T-helper 2 cell treated with Interferon-gamma antibody and Interleukin-4, amounts not matched to agents 5 μg/mL and 100 μg/mL, for 36 hours (primary cell): ENCODE measurements around the gene GPT2.

Experiments
- DNase-seq: peaks from one replicate; pipeline ENCODE4 v3.0.0; 2021; ENCODE audit warnings: low spot score
- H3K27ac Mint-ChIP-seq: one replicate; pipeline ENCODE4 v1.8.0; 2021; ENCODE audit warnings: mild to moderate bottlenecking, mixed read lengths
- H3K27me3 Mint-ChIP-seq: one replicate; pipeline ENCODE4 v1.8.0; 2021; ENCODE audit warnings: low read depth, mixed read lengths
- H3K36me3 Mint-ChIP-seq: one replicate; pipeline ENCODE4 v1.8.0; 2021; ENCODE audit warnings: low read depth, mixed read lengths
- H3K4me1 Mint-ChIP-seq: one replicate; pipeline ENCODE4 v1.8.0; 2021; ENCODE audit warnings: low read depth, mixed read lengths
- H3K4me3 Mint-ChIP-seq: one replicate; pipeline ENCODE4 v1.8.0; 2022; ENCODE audit warnings: mild to moderate bottlenecking, moderate library complexity, mixed read lengths
- H3K9me3 Mint-ChIP-seq: one replicate; pipeline ENCODE4 v1.8.0; 2021; ENCODE audit warnings: mixed read lengths

The GPT2 gene

DNA sequence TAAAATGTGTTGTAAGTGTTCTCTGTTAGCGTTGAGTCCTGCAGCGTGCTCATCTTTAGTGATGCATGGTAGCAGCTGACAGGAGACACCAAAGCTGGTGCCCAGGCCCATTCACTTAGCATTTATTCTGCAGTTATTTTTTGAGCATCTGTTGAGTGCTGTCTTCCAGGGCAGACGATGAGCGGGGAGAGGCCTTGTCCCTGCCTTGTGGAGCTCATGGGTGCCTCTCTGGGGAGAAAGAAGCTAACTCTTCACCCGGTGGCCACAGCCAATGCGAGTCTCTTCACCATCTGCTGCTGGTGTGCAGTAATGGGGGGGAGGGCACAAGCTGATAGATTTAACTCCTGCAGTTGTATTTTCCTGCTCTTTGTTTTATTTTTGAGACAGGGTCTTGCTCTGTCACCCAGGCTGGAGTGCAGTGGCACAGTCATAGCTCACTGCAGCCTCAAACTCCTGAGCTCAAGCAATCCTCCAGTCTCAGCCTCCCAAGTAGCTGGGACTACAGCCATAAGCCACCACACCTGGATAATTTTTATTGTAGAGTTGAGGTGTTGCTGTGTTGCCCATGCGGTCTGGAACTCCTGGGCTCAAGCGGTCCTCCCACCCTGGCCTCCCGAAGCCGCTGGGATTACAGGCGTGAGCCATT, 30.5 kb downstream of the GPT2 start:
- Mint-ChIP-seq H3K4me1 (peaks cover 2% of the 10 kb centered on the region), H3K27me3 (no peaks in the 10 kb centered on the region), H3K36me3 (peaks cover 6% of the 10 kb centered on the region), H3K27ac (no peak overlapping the region), H3K4me3 (no peak overlapping the region), H3K9me3 (no peaks in the 10 kb centered on the region)
- no peak for DNase-seq

DNA sequence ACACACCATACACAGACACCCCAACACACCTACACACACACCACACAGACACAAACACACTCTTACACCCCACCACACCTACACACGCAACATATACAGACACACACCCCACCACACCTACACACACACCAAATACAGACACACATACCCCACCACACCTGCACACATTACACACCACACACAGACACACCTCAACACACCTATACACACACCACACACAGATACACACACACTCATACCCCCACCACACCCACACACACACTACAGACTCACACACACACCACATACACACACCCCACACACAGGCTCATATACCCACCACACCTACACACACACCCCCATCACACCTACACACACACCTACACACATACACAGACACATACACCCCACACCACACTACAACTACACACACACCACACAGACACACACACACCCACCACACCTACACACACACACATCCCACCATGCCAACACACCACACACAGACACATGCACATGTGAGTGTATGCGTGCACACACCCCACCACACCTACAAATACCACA, 31.4 kb downstream of the GPT2 start:
- Mint-ChIP-seq H3K4me1 (peaks cover 2% of the 10 kb centered on the region), H3K4me3 (no peak overlapping the region), H3K36me3 (peaks cover 4% of the 10 kb centered on the region), H3K27me3 (no peaks in the 10 kb centered on the region), H3K27ac (no peak overlapping the region), H3K9me3 (no peaks in the 10 kb centered on the region)
- no peak for DNase-seq

DNA sequence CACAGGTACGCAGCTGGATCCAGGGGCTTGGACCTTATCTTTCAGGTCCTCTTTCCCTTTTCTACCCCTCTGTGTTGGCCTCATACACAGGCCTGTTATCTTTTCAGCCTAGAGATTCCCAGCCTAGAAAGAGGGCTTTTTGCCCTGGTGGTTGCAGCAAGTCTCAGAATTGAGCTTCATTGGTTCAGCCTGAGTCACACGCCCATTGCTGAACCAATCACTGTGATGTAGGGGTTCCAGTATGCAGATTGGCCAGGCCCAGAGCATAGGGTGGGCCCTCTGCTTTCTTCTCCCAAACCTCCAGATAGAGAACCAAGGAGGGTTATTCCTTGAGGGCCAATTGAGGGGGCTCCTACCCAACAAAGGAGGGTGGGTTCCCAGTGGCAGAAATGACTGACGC, 32.8 kb downstream of the GPT2 start:
- H3K9me3 Mint-ChIP-seq: no peaks in the 10 kb centered on the region
- peaks cover 2% of the 10 kb centered on the region for H3K36me3 Mint-ChIP-seq
- H3K4me3 Mint-ChIP-seq: no peak overlapping the region
- H3K4me1 Mint-ChIP-seq: no peaks in the 10 kb centered on the region
- H3K27ac Mint-ChIP-seq: no peak overlapping the region
- no peak for DNase-seq
- H3K27me3 Mint-ChIP-seq: no peaks in the 10 kb centered on the region

DNA sequence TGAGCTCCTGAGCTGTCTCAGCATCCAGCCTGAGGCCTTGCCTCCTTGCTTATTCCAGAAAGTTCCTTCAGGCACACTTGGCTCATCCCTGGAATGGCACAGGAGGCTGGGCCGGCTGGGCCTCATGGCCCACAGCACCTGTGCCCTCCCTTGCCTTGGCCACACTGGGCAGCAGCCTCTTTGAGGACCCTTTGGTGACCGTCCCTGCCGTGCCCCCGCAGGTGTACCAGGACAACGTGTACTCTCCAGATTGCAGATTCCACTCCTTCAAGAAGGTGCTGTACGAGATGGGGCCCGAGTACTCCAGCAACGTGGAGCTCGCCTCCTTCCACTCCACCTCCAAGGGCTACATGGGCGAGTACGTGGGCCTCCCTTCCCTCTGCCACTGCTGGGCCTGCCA, 34.2 kb downstream of the GPT2 start:
- no peak overlapping the region for H3K27ac Mint-ChIP-seq
- no peaks in the 10 kb centered on the region for H3K9me3 Mint-ChIP-seq
- DNase-seq: no peak
- no peaks in the 10 kb centered on the region for H3K4me1 Mint-ChIP-seq
- no peaks in the 10 kb centered on the region for H3K27me3 Mint-ChIP-seq
- no peak overlapping the region for H3K4me3 Mint-ChIP-seq
- peaks cover 2% of the 10 kb centered on the region for H3K36me3 Mint-ChIP-seq

DNA sequence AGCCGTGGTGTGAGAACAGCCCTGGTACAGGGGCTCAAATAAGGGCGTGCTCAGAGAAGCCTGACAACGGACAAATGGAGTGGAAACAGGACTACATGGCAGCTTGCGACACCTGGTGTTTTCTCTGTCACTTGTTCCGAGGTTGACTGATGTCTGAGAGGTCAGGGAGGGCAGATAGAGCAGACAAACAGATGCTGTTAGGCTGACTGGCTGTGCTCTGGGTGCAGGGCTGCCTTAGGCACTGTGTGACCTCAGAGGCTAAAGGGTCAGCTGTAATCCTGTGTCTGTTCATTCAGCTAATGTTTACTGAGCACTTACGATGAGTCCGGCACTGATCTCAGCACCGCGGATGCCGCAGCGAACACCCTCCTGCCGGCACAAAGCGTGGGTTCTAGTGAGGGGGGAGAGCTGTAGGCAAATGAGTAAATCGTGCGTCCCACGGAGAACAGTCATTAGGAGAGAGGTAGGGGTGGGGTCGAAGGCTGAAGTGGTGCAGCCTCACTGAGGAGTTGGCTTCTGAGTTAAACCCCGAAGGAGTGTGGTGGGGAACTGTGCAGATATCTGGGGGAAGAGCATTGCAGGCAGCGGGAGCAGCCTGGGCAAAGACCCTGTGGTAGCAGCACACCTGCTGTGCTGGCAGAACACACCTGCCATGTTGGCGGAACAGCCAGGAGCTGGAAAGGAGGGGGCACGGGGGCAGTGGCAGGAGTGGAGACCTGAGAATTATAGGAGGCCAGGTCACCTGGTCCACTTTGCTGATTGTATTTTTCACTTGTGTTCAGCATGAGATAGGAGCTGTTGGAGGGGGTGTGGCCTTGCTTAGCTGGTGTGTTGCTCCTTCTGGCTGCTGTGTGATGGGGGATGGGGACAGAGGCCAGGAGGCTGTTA, 35.0 kb downstream of the GPT2 start:
- Mint-ChIP-seq H3K27me3 (no peaks in the 10 kb centered on the region), H3K36me3 (peaks cover 2% of the 10 kb centered on the region), H3K9me3 (no peaks in the 10 kb centered on the region), H3K4me1 (no peaks in the 10 kb centered on the region), H3K27ac (no peak overlapping the region), H3K4me3 (no peak overlapping the region)
- no peak for DNase-seq

DNA sequence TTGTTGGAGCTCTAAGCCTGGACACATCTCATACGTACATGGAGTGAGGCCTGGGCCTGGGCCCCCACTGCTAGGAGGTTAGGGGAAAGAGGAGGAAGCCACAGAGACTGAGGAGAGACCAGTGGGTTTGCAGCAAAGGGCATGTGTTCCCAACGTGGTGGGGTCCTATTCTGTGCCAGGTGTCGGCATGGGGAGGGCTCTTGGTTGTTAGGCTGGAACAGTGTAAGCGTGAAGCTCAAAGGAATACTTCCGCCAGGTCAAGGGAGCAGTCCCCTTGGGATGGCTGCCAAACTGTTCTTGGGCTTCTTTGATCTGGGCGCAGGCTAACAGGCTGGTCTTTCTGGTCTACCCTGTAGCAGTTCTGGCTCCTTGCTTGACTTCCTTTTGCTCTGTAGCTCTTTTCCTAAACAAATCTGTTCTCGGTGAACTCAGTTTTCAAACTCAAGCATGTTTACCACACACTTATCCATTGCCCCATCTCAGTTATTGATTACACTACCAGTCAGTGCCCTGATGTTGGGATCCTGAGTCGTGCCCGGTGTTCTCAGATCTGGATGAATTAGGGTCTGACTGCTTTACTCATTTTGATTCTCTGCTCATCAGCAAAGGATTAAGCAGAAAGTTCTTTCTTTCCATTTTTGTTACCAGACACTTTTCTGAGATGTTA, 36.4 kb downstream of the GPT2 start:
- DNase-seq: no peak
- H3K36me3 Mint-ChIP-seq: peaks cover 2% of the 10 kb centered on the region
- no peaks in the 10 kb centered on the region for H3K27me3 Mint-ChIP-seq
- no peaks in the 10 kb centered on the region for H3K4me1 Mint-ChIP-seq
- H3K27ac Mint-ChIP-seq: no peak overlapping the region
- no peak overlapping the region for H3K4me3 Mint-ChIP-seq
- no peaks in the 10 kb centered on the region for H3K9me3 Mint-ChIP-seq

DNA sequence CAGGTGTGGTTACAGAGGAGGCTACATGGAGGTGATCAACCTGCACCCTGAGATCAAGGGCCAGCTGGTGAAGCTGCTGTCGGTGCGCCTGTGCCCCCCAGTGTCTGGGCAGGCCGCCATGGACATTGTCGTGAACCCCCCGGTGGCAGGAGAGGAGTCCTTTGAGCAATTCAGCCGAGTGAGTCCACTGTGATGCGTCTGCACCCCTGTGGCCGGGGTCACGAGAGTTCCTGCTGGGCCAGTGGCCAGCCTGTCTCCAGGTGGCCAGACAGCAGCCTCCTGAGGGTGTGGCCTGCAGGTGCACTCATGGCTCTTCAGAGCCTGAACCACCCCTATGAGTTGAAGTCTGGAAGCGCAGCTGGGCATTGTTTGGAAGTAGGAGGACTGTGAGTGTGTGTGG, 38.1 kb downstream of the GPT2 start:
- no peaks in the 10 kb centered on the region for H3K27me3 Mint-ChIP-seq
- no peak overlapping the region for H3K4me3 Mint-ChIP-seq
- DNase-seq: no peak
- H3K27ac Mint-ChIP-seq: no peak overlapping the region
- peaks cover 2% of the 10 kb centered on the region for H3K36me3 Mint-ChIP-seq
- no peaks in the 10 kb centered on the region for H3K4me1 Mint-ChIP-seq
- H3K9me3 Mint-ChIP-seq: no peaks in the 10 kb centered on the region

DNA sequence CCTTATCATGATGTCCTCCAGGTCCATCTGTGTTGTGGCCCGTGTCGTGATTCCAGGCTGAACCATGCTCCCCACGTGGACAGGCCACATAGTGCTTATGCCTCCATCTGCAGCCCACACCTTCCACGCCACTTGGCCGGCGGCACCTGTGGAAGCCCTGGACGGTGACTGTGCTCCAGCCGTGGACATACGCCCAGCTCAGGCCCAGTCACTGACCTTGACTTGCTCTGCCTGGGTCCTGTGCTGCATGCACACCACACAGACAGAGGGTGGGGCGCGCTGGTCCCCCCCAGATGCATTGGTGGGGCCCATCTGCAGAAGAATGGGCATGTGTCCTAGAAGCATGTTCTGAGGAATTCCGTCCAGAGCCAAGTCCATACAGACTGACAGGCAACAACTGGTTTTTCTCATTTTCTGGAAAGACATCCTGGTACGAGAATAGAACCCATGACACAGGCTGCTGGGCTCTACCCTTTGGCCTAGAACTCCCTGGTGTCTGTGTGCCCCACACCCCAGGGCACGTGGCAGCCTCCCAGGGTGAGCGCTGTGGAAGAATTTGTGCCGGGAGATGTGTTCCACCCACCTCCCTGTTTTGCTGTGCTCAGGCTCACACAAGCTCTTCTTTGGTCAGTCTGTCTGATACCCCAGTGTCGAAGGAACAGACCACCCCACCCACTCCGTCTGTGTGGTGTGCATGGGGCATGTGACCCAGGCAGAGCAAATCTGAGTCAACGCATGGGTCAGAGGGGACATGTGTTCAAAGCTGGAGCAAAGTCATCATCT, 39.5 kb downstream of the GPT2 start:
- H3K9me3 Mint-ChIP-seq: no peaks in the 10 kb centered on the region
- no peak for DNase-seq
- H3K36me3 Mint-ChIP-seq: no peaks in the 10 kb centered on the region
- H3K27ac Mint-ChIP-seq: no peak overlapping the region
- H3K4me3 Mint-ChIP-seq: no peak overlapping the region
- H3K4me1 Mint-ChIP-seq: no peaks in the 10 kb centered on the region
- no peaks in the 10 kb centered on the region for H3K27me3 Mint-ChIP-seq

DNA sequence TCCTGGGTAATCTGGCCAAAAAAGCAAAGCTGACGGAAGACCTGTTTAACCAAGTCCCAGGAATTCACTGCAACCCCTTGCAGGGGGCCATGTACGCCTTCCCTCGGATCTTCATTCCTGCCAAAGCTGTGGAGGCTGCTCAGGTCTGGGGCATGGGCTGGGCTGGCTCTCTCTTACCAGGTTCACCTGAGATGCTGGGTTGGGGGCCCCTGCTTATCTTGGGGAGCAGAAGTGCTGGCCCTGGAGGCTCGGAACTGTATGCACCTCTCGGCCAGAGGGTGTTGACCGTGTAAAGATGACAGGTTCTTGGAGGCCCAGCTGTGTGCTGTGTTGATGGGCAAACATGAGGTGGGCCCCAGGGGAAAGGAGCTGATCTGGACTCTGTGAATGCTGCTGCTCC, 40.2 kb downstream of the GPT2 start:
- DNase-seq: no peak
- Mint-ChIP-seq H3K36me3 (peaks cover 3% of the 10 kb centered on the region), H3K27me3 (no peaks in the 10 kb centered on the region), H3K4me3 (no peak overlapping the region), H3K9me3 (no peaks in the 10 kb centered on the region), H3K4me1 (no peaks in the 10 kb centered on the region), H3K27ac (no peak overlapping the region)

DNA sequence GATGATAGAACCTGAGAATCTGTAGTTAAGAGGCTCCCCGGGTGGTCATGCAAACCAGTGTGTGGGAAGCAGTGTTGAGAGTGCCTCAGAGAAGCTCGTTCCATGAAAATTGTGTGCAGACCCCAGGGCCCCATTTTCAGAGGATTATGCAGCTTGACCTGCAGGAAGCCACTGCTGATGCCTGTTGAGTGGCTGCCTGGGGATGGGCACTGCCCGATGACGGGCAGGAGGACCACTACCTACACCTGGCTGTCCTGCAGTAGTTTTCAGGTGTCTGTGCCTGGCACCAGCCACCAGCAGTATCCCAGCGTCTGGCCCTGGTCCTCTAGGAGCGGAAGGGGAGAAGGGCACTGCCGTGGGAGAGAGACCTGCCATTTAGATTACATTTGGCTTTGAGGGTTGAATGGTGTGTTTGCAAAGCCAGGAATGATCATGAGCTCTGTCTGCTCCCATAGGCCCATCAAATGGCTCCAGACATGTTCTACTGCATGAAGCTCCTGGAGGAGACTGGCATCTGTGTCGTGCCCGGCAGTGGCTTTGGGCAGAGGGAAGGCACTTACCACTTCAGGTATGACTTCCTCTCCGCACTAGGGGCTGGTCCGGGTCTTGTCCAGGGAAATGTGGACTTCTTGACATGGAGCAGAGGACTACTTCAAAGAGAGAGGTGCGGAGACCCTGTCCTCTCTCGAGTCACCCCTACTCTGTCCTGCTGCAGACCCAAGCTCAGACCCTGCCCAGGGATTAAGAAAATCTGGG, 42.5 kb downstream of the GPT2 start:
- Mint-ChIP-seq H3K27me3 (no peaks in the 10 kb centered on the region), H3K27ac (no peak overlapping the region), H3K4me3 (no peak overlapping the region), H3K36me3 (peaks cover 3% of the 10 kb centered on the region), H3K4me1 (no peaks in the 10 kb centered on the region), H3K9me3 (no peaks in the 10 kb centered on the region)
- DNase-seq: no peak

DNA sequence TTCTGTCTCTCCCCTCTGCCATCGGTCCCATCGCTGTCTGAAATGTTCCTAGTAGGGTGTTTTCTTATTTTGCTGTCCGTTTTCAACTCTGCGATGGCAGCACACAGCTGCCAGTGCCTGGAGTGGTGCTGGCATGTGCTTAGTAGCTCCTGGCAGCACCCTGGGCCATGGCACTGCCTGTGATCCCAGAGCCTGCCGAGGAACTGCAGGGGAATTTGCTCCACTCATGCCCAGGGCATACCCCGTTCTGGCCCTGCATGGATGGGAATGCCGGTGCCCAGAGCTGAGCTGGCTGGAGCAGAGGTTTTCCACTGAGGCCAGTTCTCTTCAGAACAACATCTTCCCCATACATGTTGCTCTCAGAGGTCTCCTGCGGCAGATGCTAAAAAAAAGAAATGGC, 43.1 kb downstream of the GPT2 start:
- DNase-seq: no peak
- Mint-ChIP-seq H3K4me1 (no peaks in the 10 kb centered on the region), H3K9me3 (no peaks in the 10 kb centered on the region), H3K36me3 (peaks cover 3% of the 10 kb centered on the region), H3K27ac (no peak overlapping the region), H3K4me3 (no peak overlapping the region), H3K27me3 (no peaks in the 10 kb centered on the region)

DNA sequence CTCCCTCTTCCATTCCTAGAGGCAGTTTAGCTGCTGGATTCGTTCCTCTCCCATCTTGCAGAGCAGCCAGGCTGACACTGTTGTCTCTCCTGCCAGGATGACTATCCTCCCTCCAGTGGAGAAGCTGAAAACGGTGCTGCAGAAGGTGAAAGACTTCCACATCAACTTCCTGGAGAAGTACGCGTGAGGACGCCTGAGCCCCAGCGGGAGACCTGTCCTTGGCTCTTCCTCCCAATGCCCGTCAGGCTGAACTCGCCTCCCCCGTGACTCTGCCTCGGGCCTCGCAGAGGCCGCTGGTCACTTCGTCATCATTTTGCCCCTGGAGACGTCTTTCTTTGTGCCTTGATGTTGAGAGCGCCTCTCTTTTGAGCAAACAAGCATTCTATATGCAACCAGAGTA, 44.6 kb downstream of the GPT2 start:
- Mint-ChIP-seq H3K4me1 (peaks cover 2% of the 10 kb centered on the region), H3K27ac (no peak overlapping the region), H3K27me3 (no peaks in the 10 kb centered on the region), H3K4me3 (no peak overlapping the region), H3K9me3 (no peaks in the 10 kb centered on the region), H3K36me3 (peaks cover 3% of the 10 kb centered on the region)
- DNase-seq: no peak
